ENCODE results near the gene PADI1.

- TF ChIP-seq EP300 (IDR thresholded peaks at IDR 0.05; ENCODE audit: borderline replicate concordance in 1 of 2, low read depth in 1 of 2, low read length in 1 of 2) (no peak), CTCF (IDR thresholded peaks at IDR 0.05) (no peak), USF2 (IDR thresholded peaks at IDR 0.05; ENCODE audit: borderline replicate concordance, low read depth, low read length) (no peak), MAX (IDR thresholded peaks at IDR 0.05; ENCODE audit: low read depth) (no peak), MXI1 (IDR thresholded peaks at IDR 0.05; ENCODE audit: low read depth, low read length) (no peak)
Measured at GRCh38 chr1:17155257-17155920, 49.5 kb upstream of the PADI1 start.

All from SK-N-SH (cell line).